Measurements from ENCODE around the gene SPATA31C2.

SPATA31C2 gene

GRCh38 chr9:88085476-88085875, 52.8 kb downstream of the SPATA31C2 start:
- DNase-seq (ENCODE audit: low read depth) = no peak
- no peak for TF ChIP-seq CTCF (IDR thresholded peaks at IDR 0.05; ENCODE audit: low read length, missing control alignments)

GRCh38 chr9:88084357-88085183, 53.7 kb downstream of the SPATA31C2 start:
- DNase-seq (ENCODE audit: low read depth) = peak; percentile 9
- H3K4me3 ChIP-seq (replicated peaks; ENCODE audit: low read depth, low read length) = no peak overlapping the region

More at GRCh38 chr9:88085476-88085875, 52.8 kb downstream of the SPATA31C2 start:
- H3K4me3 ChIP-seq (replicated peaks; ENCODE audit: low read depth, low read length) = no peak overlapping the region

More at GRCh38 chr9:88084357-88085183, 53.7 kb downstream of the SPATA31C2 start:
- no peak for TF ChIP-seq CTCF (IDR thresholded peaks at IDR 0.05; ENCODE audit: low read length, missing control alignments)

All from fibroblast of pulmonary artery (primary cell).